SHP77 treated with DMSO at 0.1 percent for 48 hours (cell line): ENCODE measurements around the gene METTL25B.
A peak's percentile ranks its signal among the peaks of the same experiment; 100 is the strongest.
"Not testable (repeated sequence)": the region's sequence is repeated elsewhere in the genome, so short reads cannot be mapped to it uniquely, and the experiment has no call there.

ENCODE experiments used
- DNase-seq: peaks from one replicate; lab custom pipeline; 2025; lab: John Stamatoyannopoulos, UW

METTL25B gene

GRCh38 chr1:156748670-156749418, 20.6 kb downstream of the METTL25B start:
- DNase-seq = no peak

GRCh38 chr1:156749419-156750118, 21.3 kb downstream of the METTL25B start:
- DNase-seq = no peak

- DNase-seq = no peak
Observed at GRCh38 chr1:156750191-156750672, 22.0 kb downstream of the METTL25B start.

DNA sequence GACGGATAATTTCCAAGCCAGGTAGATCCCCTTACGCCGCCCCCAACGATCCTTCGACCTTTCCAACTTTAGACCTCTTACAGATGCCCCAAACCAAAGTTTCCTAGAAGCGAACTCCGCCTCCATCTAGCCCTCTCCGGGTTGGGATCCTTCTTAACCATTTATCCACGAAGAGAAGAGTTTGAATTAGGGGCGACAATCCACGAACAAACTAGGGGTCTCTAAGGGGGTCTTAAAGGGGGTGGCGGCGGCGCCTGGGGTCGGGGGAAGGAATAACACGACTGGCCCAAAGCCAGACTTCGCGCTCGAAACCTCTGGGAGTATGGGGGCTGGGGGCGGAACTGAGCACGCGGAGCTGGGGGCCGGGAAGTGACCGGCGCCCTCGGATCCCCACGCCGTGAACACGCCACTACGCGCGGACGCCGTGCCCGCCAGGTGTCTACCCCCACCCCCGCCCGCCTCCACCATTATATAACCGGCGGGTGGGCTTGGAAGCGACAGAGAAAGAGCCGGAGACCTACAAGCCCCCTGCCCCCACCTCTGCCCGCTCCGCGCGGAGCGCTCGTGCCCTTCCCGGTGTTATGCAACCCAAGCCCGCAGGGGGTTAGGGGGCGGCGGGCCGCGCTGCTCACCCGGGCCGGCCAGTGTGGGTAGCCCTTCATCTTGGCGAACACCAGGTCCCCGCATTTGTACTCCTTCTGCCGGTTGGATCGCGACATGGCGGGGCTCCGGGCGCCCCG, 22.6 kb downstream of the METTL25B start:
- no peak for DNase-seq

DNA sequence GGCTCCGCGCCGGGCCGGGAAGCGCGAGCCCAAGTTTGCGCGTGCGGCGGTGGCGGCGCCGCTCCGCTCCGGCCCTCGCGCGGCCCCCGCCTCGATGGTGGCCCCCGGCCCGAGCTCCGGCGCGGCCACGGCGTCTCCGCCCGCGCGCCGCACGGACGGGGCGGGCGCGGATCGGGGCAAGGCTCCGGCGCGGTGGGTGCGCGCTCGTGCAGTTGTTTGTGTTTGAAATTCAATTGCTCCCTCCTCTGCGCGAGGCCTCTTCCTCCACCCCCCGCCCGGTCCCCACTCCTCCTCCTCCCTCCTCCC, 23.1 kb downstream of the METTL25B start, which contains the start of gene HDGF:
TSS of gene HDGF (minus strand) at position 225 of the 306 bp plus-strand sequence. CDS start 246 bp downstream, outside the sequence.
- no peak for DNase-seq

DNA sequence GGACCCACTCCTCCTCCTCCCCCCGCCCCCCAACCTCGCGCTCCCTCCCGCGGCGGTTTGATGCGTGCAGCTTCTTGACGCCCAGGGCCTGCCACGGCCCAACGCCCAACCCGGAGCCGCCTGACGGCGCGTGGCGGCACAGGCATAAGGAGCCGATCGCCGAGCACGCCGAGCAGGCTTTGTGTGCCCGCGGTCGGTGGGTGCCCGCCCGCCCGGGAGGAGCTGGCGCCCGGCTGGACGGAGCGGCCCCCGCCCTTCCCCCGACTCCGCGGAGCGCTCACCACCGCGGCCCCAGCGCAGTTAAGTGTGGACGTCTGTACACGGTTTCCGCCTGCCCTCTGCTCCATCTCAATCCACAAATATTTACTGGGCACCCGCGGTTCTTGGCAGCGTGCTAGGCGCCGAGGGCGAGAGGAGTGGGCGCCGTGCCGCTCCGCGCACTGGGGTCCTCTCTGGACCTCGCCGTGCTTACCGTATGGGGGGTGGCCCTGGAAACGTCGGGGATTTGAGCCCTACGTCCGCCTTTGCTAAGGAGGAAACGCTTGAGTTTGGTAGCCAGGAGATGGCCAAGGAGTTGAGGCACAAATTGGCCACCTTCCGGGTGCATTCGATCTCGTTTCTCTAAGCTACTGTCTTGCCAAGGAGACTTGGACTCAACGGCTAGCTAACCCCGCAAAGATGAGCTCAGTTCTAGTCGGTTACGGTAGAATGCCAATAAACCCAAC, 23.6 kb downstream of the METTL25B start:
- peak; percentile 93 for DNase-seq

DNA sequence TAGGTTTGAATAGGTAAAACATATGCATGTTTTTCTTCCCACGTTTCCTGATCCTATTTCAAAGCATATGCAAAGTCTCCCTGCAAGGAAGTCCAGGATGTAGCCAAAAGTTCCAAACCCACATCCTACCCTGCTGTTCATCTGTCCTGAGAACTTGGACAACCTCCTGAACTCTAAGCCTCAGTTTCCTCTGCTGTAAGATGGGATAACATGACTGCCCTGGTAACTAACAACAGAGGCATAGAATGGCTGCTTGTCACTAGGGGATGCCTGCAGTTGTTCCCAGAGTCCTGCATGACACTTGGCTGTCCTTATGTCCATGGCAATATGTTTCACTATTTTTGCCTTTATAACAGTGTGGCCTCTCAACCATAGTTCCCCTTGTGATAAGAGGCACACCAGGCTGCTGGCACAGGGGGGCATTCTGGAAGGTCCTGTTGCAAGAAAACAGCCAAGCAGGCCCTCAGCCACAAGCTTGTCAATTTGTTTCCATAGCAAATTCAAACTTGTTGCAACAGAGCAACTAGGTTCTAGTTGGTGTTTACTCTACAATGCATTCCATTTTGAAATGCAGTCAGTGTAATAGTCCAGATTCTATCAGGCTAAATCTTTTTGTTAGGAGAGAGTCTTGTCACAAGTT, 24.7 kb downstream of the METTL25B start:
- no peak for DNase-seq

- no peak for DNase-seq
Observed at GRCh38 chr1:156754219-156754618, 25.9 kb downstream of the METTL25B start.

- DNase-seq = no peak
Observed at GRCh38 chr1:156755527-156755950, 27.3 kb downstream of the METTL25B start.

- no peak for DNase-seq
Observed at GRCh38 chr1:156756355-156756754, 28.1 kb downstream of the METTL25B start.

GRCh38 chr1:156757572-156758253, 29.4 kb downstream of the METTL25B start:
- not testable (repeated sequence) for DNase-seq

- no peak for DNase-seq
Observed at GRCh38 chr1:156760092-156760795, 32.0 kb downstream of the METTL25B start.

- DNase-seq = no peak
Observed at GRCh38 chr1:156760796-156761104, 32.5 kb downstream of the METTL25B start.

DNA sequence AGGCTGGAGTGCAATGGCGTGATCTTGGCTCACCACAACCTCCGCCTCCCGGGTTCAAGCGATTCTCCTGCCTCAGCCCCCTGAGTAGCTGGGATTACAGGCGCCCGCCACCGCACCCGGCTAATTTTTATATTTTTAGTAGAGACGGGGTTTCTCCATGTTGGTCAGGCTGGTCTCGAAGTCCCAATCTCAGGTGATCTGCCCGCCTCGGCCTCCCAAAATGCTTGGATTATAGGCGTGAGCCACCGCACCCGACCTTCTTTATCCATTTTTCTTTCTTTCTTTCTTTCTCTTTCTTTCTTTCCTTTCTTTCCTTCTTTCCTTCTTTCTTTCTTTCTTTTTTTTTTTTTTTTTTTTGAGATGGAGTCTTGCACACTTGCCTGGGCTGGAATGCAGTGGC, 36.9 kb downstream of the METTL25B start:
- DNase-seq = not testable (repeated sequence)

- no peak for DNase-seq
Observed at GRCh38 chr1:156765666-156766065, 37.4 kb downstream of the METTL25B start.

DNA sequence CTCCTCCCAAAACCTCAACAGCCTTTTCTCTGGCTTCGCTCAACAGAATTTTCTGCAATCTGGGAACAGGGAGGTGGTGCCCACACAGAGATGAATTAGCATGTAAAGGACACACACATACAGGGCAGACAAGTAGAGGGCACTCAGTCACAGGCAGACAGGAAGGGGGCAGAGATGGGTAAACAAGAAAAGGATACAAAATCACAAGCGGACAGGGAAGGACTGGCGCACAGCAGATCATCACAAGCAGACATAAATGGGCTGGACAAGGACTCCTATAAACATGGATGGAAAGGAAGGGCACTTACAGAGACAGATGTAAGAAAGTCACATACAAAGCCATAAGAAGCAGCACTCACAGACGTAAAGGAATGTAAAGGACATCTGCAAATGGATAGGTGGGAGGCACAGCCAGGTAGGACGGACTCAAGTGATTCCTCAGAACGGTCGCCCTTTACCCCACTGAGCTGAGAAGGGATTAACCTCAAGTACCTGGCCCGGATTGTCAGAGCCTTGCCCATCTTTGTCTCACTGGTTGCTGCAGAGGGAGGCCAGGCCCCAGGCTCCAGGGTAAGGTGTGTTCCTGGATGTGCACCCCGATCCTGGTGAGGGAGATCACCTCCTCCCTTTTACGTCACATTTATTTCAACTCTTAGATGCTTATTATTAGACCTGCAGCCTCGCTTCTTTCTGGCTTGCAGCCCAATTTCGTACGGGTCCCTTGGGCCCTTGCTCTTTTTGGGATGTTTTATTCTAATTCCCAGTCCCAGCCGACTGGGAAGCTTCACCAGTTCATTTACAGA, 38.2 kb downstream of the METTL25B start:
- DNase-seq = peak; percentile 56

GRCh38 chr1:156767101-156767878, 39.0 kb downstream of the METTL25B start, which contains the start of gene PRCC:
PRCC (plus strand) TSS chr1:156767535; CDS start chr1:156767772, 237 bp downstream.
- peak; percentile 100 for DNase-seq

- no peak for DNase-seq
Observed at GRCh38 chr1:156767879-156768604, 39.8 kb downstream of the METTL25B start.
